Vagina (tissue), 2 donors: ENCODE data around the gene IRAK4. TPM values are rescaled to one million over a fixed set of nuclear protein-coding genes. Genes with fewer than 3 reads are reported as not detected.
"Not testable (repeated sequence)": the region's sequence is repeated elsewhere in the genome, so short reads cannot be mapped to it uniquely, and the experiment has no call there.

Experiments used
- DNase-seq, 2 donors: peaks; one replicate each; pipeline ENCODE4 v3.0.0-alpha.2; 2017; ENCODE audit errors: extremely low spot score in 2 of 2
- H3K27ac ChIP-seq: fragments of 200-600 bp; sonication (generic); one replicate; pipeline ENCODE4 v1.5.1; 2019
- H3K27me3 ChIP-seq: fragments of 200-600 bp; sonication (generic); one replicate; pipeline ENCODE4 v1.5.1; 2019
- H3K36me3 ChIP-seq, 2 donors: fragments of 200-600 bp; sonication (generic); one replicate each; pipeline ENCODE4 v1.5.1; 2017 to 2019
- H3K4me1 ChIP-seq: fragments of 200-600 bp; sonication (generic); one replicate; pipeline ENCODE4 v1.5.1; 2019
- H3K4me3 ChIP-seq, 2 donors: fragments of 200-600 bp; sonication (generic); 1 replicate in 1 of 2; 2 replicates in 1 of 2; pipeline ENCODE4 v1.5.1; 2016 to 2019
- H3K9me3 ChIP-seq: fragments of 200-600 bp; sonication (generic); one replicate; pipeline ENCODE4 v1.5.1; 2019
- CTCF ChIP-seq, 3 experiments: fragments of 450-650 bp in 2 of 3; fragments of 200-600 bp in 1 of 3; sonication (generic) in 1 of 3; IDR thresholded peaks; one replicate each; pipeline ENCODE4 v1.5.1; 2017 to 2019; ENCODE audit warnings: antibody characterized with exemption in 3 of 3, mild to moderate bottlenecking in 2 of 3, moderate library complexity in 2 of 3
- POLR2A ChIP-seq, 2 donors: fragments of 450-650 bp; IDR thresholded peaks; one replicate each; pipeline ENCODE4 v1.6.1; 2017; ENCODE audit warnings: antibody characterized with exemption in 2 of 2, mild to moderate bottlenecking in 2 of 2, moderate library complexity in 2 of 2
- POLR2AphosphoS5 ChIP-seq, 2 donors: sonication (generic); formaldehyde crosslinking; IDR thresholded peaks; one replicate each; pipeline ENCODE4 v1.9.0; 2017; ENCODE audit warnings: antibody characterized with exemption in 2 of 2, mild to moderate bottlenecking in 2 of 2, low read depth in 1 of 2; ENCODE audit not compliant: insufficient read depth in 1 of 2
- intact Hi-C: fragments of 100-400 bp; cut with DNase I; formaldehyde crosslinking; loops from one replicate; pipeline ENCODE4 v1.15.1; 2023
- total RNA-seq: library from RNA; depleted of rRNA; stranded (reverse); fragments of >200 nt; gene quantifications from one replicate; pipeline ENCODE4 v1.2.3, GENCODE V29; 2016

The IRAK4 gene
- total RNA-seq, 1 donor from 2014 or later: 16.9 TPM

- Histone ChIP-seq H3K4me1 (no peaks in the 10 kb centered on the region), H3K27ac (no peak overlapping the region), H3K36me3 (peaks cover 0 to 17% of the 10 kb centered on the region in 2 donors), H3K4me3 (no peak overlapping the region), H3K9me3 (no peaks in the 10 kb centered on the region), H3K27me3 (no peaks in the 10 kb centered on the region)
- intact Hi-C loops: no loop called here
- no peak for TF ChIP-seq POLR2A (IDR thresholded peaks at IDR 0.05)
- TF ChIP-seq CTCF (IDR thresholded peaks at IDR 0.05): no peak
- no peak for TF ChIP-seq POLR2AphosphoS5 (IDR thresholded peaks at IDR 0.05; ENCODE audit: insufficient read depth in 1 of 2, low read depth in 1 of 2)
- no peak for DNase-seq
Measured at GRCh38 chr12:43740511-43741100, 18.1 kb upstream of the IRAK4 start.

DNA sequence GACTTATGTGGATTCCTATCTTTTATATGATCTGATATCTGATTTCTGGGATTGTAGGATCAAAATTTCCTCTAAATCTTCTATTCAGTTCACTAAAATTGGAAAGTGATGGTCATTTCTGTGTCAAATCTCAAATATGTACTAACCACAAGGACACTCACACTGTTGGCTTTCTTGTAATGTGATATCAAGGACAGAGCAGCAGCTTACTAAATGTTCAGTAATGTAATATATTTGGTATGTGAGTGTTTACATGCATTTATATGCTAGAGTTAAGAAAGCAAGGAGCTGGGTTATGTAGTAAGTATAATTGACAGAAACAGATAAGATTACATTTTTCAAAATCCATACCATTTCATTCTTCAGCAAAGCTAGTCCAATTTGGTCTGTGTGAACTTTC, 16.6 kb upstream of the IRAK4 start:
- Histone ChIP-seq H3K36me3 (peaks cover 0 to 10% of the 10 kb centered on the region in 2 donors), H3K27me3 (no peaks in the 10 kb centered on the region), H3K9me3 (no peaks in the 10 kb centered on the region), H3K4me3 (no peak overlapping the region), H3K4me1 (no peaks in the 10 kb centered on the region), H3K27ac (no peak overlapping the region)
- TF ChIP-seq CTCF (IDR thresholded peaks at IDR 0.05): no peak
- TF ChIP-seq POLR2AphosphoS5 (IDR thresholded peaks at IDR 0.05; ENCODE audit: insufficient read depth in 1 of 2, low read depth in 1 of 2): no peak
- no peak for TF ChIP-seq POLR2A (IDR thresholded peaks at IDR 0.05)
- intact Hi-C loops: no loop called here
- no peak for DNase-seq

DNA sequence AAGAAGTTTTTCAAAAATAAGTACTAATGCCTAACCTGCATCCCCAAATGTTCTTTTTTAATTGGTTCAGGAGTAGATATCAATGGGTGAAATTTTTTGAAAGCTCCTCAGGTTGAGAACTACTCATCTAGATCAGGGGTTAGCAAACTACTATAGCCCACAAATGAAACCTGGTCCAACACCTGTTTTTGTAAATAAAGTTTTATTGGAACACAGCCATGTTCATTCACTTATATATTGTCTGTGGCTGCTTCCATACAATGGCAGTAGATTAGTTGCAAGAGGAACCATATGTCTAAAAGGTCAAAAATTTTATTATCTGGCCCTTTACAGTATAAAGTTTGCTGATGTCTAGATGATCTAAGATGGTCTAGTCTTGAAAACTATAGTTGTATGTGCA, 13.9 kb upstream of the IRAK4 start:
- TF ChIP-seq POLR2A (IDR thresholded peaks at IDR 0.05): no peak
- no peak for TF ChIP-seq POLR2AphosphoS5 (IDR thresholded peaks at IDR 0.05; ENCODE audit: insufficient read depth in 1 of 2, low read depth in 1 of 2)
- TF ChIP-seq CTCF (IDR thresholded peaks at IDR 0.05): no peak
- peaks cover 0 to 10% of the 10 kb centered on the region in 2 donors for H3K36me3 ChIP-seq
- H3K4me1 ChIP-seq: no peaks in the 10 kb centered on the region
- H3K27me3 ChIP-seq: no peaks in the 10 kb centered on the region
- DNase-seq: no peak
- intact Hi-C loops: no loop called here
- no peaks in the 10 kb centered on the region for H3K9me3 ChIP-seq
- H3K27ac ChIP-seq: no peak overlapping the region
- H3K4me3 ChIP-seq: no peak overlapping the region

DNA sequence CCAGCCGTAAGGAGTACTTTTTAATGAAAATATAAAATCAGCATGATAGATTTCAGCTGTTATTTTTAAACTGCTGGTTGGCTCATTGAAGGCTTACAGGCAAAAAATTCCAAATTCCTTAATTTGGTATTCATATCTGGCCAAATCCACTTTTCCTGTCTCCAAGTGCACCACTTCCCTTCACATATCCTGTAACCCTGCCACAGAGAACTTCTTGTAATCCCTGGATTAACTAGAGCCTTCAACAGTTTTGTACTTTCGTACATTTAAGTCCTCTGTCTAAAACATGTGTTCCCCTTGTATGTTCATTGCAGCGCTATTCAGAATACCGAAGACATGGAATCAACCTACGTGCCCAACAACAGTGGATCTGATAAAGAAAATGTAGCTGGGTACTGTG, 9.7 kb upstream of the IRAK4 start:
- intact Hi-C loops: no loop called here
- Histone ChIP-seq H3K4me1 (no peaks in the 10 kb centered on the region), H3K27ac (no peak overlapping the region), H3K9me3 (no peaks in the 10 kb centered on the region), H3K27me3 (no peaks in the 10 kb centered on the region), H3K4me3 (no peak overlapping the region), H3K36me3 (peaks cover 0 to 10% of the 10 kb centered on the region in 2 donors)
- no peak for DNase-seq
- no peak for TF ChIP-seq CTCF (IDR thresholded peaks at IDR 0.05)
- no peak for TF ChIP-seq POLR2A (IDR thresholded peaks at IDR 0.05)
- no peak for TF ChIP-seq POLR2AphosphoS5 (IDR thresholded peaks at IDR 0.05; ENCODE audit: insufficient read depth in 1 of 2, low read depth in 1 of 2)

DNA sequence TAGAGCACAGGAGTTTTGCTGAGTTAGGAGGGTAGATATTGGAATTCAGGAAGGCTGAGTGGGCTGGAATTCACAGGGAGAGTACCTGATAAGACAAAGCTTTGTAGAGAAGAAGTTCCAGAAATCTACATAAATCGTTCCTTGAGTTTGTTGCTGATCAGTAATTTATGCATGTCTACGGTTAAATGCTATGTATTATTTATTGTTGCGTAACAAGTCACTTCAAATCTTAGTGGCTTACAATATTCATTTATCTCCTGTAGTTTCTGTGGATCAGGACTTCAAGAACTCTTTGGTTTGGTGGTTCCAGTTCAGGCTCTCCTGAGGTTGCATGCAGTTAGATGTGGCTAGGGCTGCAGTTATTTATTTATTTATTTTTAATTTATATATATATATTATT, 7.9 kb upstream of the IRAK4 start:
- Histone ChIP-seq H3K4me1 (no peaks in the 10 kb centered on the region), H3K9me3 (no peaks in the 10 kb centered on the region), H3K4me3 (no peak overlapping the region), H3K27ac (no peak overlapping the region), H3K36me3 (peaks cover 0 to 9% of the 10 kb centered on the region in 2 donors), H3K27me3 (no peaks in the 10 kb centered on the region)
- no peak for TF ChIP-seq CTCF (IDR thresholded peaks at IDR 0.05)
- TF ChIP-seq POLR2AphosphoS5 (IDR thresholded peaks at IDR 0.05; ENCODE audit: insufficient read depth in 1 of 2, low read depth in 1 of 2): no peak
- no peak for TF ChIP-seq POLR2A (IDR thresholded peaks at IDR 0.05)
- intact Hi-C loops: loop anchor here (5.0 kb wide), 1 partner anchor 1781 kb away; no protein-coding TSS in a partner anchor
- DNase-seq: no peak

DNA sequence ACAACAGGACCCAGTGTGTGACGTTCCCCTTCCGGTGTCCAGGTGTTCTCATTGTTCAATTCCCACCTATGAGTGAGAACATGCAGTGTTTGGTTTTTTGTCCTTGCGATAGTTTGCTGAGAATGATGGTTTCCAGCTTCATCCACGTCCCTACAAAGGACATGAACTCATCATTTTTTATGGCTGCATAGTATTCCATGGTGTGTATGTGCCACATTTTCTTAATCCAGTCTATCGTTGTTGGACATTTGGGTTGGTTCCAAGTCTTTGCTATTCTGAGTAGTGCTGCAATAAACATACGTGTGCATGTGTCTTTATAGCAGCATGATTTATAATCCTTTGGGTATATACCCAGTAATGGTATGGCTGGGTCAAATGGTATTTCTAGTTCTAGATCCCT, 7.4 kb upstream of the IRAK4 start:
- H3K27me3 ChIP-seq, H3K4me3 ChIP-seq, H3K36me3 ChIP-seq, H3K4me1 ChIP-seq, H3K9me3 ChIP-seq, H3K27ac ChIP-seq, DNase-seq: not testable (repeated sequence)
- intact Hi-C loops: loop anchor here (5.0 kb wide), 1 partner anchor 1781 kb away; no protein-coding TSS in a partner anchor
